Right ventricle myocardium superior (tissue), 1 donor: ENCODE data around the gene GTF3C5. TPM values are rescaled to one million over a fixed set of nuclear protein-coding genes. Genes with fewer than 3 reads are reported as not detected.
A peak's percentile ranks its signal among the peaks of the same experiment; 100 is the strongest.
"Not testable (repeated sequence)": the region's sequence is repeated elsewhere in the genome, so short reads cannot be mapped to it uniquely, and the experiment has no call there.

Experiments
- ATAC-seq: fragments of 200-7000 bp; cut with Tn5 transposase; one replicate; pipeline ENCODE4 v1.9.1; 2020; ENCODE audit warnings: mild to moderate bottlenecking; ENCODE audit not compliant: poor library complexity
- DNase-seq: peaks from one replicate; pipeline ENCODE4 v3.0.0-alpha.2; 2020
- intact Hi-C: fragments of 100-400 bp; cut with DNase I; formaldehyde crosslinking; loops from one replicate; pipeline ENCODE4 v1.11.2; 2022
- total RNA-seq: library from RNA; stranded (reverse); fragmentation: NEBNext Ultra II Directional; extraction: Animal tissue kit (Norgen Biotek cat#: 25700); gene quantifications from one replicate; pipeline ENCODE4 v1.2.1, GENCODE V29; 2021
- donor health status: DM: no; HTN: yes; CAD: no; lungs with severe emphysema.

Gene GTF3C5
- total RNA-seq, 1 donor from 2014 or later = 49.0 TPM

DNA sequence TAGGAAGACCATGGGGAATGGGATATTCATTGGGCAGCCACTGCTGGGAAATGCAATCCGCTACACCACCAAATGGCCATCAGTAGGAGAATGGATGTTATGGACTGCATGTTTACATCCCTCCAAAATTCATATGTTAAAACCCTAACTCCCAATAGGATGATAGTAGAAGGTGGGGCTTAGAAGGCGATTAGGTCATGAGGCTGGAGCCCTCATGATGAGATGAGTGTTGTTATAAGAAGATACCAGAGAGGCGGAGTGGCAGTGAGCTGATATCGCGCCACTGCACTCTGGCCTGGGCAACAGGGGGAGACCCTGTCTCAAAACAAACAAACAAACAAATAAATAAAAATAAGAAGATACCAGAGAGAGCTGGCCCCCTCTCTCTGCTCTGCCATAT, 16.1 kb upstream of the GTF3C5 start:
- DNase-seq (no peak), ATAC-seq (no peak)
- intact Hi-C loops = no loop called here

DNA sequence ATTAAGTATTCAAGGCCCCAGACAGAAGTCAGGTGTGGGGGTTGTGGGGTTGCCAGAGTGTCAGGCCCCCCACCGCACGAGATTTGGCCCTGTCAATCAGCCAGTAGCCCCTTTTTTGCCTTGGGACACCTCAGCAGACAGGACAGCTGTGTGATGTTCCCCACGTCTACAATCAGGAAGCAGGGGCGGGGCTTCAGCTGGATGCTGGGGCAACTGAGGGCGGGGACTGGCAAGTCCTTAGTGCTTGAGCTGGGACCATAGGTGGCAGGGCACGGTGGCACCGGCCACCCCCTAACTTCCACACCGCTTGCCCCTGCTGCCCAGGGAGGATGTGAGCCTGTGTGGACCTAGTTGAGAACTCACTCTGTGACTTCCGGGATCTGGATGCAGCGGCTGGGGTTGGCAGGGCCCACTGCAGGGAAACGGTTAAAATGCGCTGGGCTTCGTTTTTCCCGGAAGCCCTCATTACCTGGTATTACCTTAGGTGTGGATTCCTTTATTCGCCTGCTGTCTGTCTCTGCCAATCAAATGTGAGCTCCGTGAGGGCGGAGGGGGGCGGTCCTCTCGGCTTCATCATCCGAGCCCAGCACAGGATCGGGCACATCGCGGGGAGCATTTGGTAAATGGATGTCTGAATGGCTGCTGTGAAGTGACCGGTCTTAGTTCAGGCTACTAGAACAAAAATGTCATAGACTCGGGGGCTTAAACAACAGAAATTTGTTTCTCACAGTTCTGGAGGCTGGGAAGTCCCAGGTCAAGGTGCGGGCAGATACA, 7.5 kb upstream of the GTF3C5 start:
- DNase-seq (no peak), ATAC-seq (no peak)
- intact Hi-C loops = no loop called here

DNA sequence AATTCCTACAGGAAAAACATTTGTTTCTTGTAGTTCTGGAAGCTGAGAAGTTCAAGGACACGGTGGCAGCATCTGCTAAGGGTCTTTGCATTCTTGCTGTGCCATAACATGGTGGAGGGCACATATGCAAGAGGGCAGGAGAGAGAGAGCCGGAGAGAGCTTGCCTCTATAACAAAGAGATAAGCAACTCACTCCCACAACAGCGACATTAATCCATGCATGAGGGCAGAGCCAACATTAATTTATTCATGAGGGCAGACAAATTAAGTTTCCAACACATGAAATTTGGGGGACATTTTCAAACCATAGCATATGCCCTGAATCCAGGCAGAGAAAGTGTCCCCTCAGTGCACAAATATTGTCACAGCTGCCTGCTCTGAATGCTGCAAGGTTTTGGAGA, 4.4 kb upstream of the GTF3C5 start:
- ATAC-seq (no peak), DNase-seq (no peak)
- intact Hi-C loops = no loop called here

DNA sequence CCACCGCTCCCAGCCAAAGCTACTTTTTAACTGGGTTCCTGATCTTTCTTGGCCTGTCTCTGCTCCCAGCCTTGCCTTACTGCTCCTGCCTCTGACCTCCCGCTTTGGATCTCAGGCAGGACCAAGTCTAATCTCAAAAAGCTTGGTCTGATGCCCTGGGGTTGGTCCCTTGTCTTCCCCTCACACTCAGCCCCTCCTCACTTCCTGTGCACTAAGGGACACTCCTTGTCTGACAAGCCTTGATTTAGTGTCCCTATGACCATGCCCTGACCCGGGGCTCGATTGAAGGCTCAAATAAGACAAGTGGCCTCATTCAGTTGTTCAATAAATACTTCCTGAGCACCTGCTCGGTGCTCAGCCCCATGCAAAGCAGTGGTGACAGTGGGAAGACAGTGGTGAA, 3.7 kb upstream of the GTF3C5 start:
- DNase-seq (no peak), ATAC-seq (no peak)
- intact Hi-C loops = no loop called here

DNA sequence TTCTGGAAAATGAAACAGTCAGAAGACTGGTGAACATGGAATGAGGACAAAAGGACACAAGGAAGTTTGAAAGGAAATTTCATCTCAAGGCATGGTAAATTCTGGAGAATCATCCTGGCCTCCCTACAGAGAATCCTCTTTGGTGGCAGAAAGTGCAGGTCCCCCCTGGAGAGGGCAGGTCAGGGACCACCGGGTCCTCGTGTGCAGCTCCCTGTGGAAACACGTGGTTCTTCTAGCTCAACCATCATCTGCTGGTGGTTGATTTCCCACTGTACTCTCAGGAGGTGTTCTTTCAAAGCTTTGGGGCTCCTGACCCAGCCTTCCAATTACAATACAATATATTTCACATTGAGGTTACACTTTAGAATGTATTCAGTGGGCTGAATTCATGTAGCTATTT, 2.6 kb upstream of the GTF3C5 start:
- ATAC-seq = no peak
- intact Hi-C loops = no loop called here
- DNase-seq = no peak

DNA sequence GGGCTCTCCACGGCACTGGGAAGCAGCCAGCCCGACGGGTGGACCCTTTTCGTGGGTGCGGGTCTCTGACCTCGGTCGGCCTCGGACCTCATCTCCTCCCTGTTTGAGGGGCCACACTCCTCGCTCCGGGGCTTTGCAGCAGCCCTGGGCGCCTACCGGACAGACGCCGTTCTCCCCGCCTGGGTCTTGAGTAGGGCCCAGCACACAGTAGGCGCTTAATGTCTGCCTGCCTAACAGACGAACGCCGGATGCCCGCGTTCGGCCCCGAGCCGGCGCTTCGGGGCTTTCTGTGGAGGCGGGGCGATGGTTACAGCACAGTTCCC, 842 bp upstream of the GTF3C5 start:
- DNase-seq (no peak), ATAC-seq (no peak)
- intact Hi-C loops = no loop called here

DNA sequence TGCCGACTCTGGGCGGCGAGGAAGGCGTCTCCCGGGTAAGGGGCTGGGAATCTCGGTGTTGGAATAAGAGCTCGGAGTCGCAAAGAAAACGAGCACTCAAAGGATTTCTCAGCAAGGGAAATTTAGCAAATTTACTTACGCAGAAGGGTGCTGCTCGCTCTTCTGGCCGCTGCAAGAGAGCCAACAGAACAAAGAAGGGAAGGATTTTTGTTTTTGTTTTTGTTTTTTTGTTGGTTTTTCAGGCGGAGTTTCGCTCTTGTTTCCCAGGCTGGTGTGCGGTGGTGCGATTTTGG, 279 bp downstream of the GTF3C5 start:
- intact Hi-C loops = no loop called here

DNA sequence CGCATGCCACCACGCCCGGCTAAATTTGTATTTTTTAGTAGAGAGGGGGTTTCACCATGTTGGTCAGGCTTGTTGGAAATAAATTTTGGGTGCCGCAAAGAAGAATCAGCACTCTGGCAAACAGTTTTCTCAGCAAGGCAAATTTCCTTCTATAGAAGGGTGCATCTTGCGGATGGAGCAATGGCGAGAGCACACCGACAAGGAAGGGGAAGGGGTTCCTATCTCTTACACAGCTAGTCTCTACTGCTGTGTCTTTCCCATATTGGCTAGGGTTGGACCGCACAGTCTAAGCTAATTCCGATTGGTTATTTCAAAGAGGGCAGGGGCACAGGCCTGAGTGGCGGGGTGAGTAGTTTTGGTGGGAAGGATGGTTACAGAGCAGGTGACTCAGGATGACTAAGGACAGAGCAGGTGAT, 707 bp downstream of the GTF3C5 start:
- ATAC-seq (no peak), DNase-seq (no peak)
- intact Hi-C loops = no loop called here

More for the DNA sequence above, 279 bp downstream of the GTF3C5 start:
- no peak for ATAC-seq
- DNase-seq = no peak

DNA sequence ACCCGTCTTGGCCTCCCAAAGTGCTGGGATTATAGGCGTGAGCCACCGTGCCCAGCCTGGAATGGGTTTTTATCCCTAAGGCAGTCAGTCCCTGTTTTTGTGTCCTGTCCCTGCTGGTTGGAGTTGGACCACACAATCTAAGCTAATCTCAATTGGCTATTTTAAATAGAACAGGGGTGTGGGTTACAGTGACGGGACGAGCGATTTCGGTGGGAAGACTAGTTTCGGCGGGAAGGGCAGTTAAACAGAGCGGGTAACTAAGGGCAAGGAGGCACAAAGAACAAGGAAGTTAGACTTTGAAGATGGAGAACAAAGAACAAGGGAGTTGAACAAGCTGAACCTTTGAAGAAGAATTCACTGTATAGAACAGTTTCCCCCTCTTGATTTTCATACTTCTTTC, 1.4 kb downstream of the GTF3C5 start:
- DNase-seq (no peak), ATAC-seq (no peak)
- intact Hi-C loops = no loop called here

DNA sequence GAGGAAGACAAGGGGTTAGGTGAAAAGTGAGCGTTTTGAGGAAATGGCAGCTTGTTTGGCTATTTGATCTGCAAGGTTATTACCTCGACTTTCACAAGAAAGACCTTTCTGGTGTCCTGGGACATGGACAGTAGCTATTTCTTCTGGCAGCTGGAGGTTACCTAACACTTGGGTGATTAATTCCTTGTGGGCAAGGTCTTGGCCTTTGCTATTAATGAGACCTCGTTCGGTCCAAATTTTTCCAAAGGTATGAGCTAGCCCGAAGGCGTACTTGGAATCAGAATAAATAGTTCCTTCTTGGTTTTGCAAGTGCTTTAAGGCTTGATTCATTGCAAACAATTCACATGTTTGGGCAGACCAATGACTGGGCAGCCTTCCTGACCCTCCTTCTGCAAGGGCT, 4.9 kb downstream of the GTF3C5 start:
- DNase-seq (no peak), ATAC-seq (no peak)
- intact Hi-C loops = no loop called here

DNA sequence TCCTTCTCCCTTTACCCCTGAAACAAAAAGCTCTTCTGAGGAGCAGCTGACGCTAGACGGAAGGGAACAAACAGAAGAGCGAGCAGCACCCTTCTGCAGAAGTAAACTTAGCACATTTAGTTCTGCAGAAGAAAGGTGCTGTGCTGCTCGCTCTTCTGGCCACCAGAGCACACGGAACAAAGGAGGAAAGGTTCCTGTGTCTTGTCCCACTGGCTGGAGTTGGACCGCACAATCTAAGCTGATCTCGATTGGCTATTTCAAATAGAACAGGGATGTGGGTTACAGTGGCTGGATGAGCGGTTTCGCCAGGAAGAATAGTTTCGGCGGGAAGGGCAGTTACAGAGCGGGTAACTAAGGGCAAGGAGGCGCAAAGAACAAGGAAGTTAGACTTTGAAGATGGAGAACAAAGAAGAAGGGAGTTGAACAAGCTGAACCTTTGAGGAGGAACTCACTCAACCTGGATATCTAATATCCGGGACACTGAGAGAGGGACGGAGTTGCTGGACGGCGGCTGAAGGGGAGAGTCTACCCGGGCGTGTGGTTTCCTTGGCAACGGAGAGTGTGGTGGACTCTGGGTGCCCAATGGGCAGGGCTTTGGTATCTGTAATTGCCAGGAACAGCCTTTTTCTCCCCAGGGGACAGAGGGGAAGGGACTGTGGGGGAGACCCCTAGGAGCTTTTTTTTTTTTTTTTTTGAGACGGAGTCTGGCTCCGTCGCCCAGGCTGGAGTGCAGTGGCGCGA, 7.1 kb downstream of the GTF3C5 start:
- intact Hi-C loops = no loop called here
- ATAC-seq (no peak), DNase-seq (no peak)

DNA sequence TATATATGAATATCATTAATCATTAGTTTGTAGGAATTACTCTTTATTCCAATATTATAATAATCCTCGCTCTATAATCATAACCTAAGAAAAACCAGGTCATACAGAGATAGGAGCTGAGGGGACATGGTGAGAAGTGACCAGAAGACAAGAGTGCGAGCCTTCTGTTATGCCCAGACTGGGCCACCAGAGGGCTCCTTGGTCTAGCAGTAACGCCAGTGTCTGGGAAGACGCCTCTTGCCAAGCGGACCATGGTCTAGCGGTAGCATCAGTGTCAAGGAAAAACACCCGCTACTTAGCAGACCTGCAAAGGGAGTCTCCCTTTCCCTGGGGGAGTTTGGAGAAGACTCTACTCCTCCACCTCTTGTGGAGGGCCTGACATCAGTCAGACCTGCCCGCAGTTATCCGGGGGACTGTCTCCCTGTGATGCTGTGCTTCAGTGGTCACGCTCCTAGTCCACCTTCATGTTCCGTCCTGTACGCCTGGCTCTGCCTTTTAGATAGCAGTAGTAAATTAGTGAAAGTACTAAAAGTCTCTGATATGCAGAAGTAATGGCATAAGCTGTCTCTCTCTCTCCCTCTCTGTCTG, 10.2 kb downstream of the GTF3C5 start:
- not testable (repeated sequence) for ATAC-seq
- intact Hi-C loops = loop anchor here (5.0 kb wide), 1 partner anchor 56 kb away; no protein-coding TSS in a partner anchor
- peak; percentile 75 for DNase-seq

DNA sequence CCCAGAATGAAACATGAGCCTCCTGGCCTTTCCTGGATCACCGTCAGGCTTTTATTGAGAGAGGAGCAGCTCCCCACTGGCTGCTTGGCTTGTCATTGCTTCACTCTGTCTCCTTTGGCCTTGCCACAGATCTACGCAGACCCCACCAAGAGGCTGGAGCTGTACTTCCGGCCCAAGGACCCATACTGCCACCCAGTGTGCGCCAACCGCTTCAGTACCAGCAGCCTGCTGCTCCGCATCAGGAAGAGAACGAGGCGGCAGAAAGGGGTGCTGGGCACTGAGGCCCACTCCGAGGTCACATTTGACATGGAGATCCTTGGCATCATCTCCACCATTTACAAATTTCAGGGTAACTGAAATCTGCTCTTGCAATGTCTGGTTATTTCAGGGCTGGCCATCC, 11.2 kb downstream of the GTF3C5 start:
- intact Hi-C loops = loop anchor here (5.0 kb wide), 1 partner anchor 55 kb away; no protein-coding TSS in a partner anchor
- DNase-seq = peak; percentile 22
- ATAC-seq = no peak

DNA sequence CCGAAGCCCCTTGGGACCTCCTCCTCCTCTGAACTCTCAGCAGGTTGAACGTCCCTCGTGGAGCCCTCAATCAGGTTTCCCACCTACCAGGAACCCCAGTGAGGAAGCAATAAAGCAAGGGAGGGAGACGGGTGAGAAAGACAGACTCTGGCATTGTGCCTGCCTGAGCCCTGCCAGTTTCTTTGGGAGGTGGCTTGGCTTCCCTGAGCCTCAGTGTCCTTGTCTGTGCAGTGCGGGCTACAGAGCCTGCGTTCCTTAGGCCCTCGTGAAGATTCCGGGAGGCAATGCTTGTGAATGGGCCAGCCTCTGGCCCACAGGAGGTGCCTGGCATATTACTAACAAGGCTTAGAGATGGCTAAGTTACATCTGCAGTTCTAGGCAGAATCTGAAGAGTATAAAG, 11.9 kb downstream of the GTF3C5 start:
- intact Hi-C loops = loop anchor here (5.0 kb wide), 1 partner anchor 55 kb away; no protein-coding TSS in a partner anchor
- DNase-seq (no peak), ATAC-seq (peak; percentile 26)

DNA sequence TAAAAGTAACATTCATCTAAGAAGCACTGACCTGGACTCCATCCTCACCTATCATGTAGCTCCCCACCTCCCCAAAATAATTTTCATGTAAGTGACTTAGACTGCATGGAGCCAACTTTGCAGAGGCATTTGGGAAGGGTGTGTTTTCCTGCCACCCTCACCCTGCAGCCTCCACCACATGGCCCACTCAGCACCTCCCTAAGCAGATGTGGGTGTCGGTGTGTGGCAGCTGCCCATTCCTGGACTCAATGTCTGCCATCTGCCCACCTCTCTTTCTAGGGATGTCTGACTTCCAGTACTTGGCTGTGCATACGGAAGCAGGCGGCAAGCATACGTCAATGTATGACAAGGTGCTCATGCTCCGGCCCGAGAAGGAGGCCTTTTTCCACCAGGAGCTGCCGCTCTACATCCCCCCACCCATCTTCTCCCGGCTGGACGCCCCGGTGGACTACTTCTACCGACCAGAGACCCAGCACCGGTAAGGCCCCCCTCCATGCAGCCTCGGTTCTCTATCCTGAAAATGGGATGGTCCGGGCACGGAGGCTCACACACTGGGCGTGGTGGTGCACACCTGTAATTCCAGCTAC, 12.7 kb downstream of the GTF3C5 start:
- intact Hi-C loops = loop anchor here (5.0 kb wide), 1 partner anchor 54 kb away; no protein-coding TSS in a partner anchor
- no peak for ATAC-seq
- DNase-seq = no peak

DNA sequence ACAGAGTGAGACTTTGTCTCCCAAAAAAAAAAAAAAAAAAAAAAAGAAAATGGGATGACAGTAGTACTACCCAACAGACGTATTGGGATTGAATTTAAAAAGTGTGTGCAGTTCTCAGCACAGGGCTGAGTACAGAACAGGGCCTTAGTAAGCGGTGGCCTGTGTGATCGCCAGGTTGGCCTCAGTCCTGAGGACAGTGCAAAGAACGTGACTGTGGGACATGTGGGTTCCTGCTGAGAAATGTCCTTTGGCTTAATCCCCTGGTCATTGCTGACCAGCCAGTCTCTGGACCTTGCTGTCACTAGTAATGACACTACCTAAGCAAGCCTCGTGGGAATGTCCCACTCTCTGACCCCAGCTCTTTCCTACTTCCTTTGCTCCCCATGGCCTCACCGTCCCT, 13.3 kb downstream of the GTF3C5 start:
- intact Hi-C loops = loop anchor here (5.0 kb wide), 1 partner anchor 53 kb away; no protein-coding TSS in a partner anchor
- DNase-seq (no peak), ATAC-seq (no peak)

DNA sequence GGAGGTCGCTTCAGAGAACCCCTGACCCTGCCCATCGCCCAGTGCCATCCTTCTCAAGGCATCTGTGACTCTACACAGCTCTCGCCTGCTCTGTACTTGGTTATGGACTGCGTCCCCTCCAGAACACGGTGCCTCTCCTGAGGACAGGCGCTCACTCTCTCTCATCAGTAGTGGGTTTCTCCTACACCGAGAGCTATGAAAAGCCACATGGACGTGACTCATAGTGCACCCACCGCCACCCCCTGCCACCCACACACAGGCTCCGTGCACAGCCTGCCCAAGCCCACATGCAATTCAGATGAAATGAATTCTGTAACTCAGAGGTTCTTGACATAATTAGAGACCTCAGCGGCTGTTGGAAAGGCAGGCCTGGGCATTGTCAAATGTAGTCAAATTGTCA, 13.9 kb downstream of the GTF3C5 start:
- intact Hi-C loops = loop anchor here (5.0 kb wide), 1 partner anchor 53 kb away; no protein-coding TSS in a partner anchor
- ATAC-seq (no peak), DNase-seq (no peak)

DNA sequence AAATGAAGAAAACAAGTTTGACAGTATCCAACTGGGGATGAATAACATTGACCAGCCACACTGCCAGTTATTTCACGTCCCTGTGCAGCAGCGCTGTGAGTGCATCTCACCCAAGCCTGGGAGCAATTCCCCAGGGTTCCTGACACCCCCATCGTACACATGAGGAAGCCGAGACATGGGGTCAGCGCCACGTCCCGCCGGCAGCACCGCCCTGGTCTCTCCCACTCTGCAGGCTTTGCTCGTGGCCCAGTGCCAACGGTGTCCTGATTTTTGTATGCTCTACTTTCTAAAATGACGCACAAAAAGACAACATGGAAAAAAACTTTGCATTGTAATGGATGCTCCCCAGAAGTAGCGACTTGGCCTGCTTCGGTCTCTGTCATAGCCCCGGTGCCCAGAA, 14.3 kb downstream of the GTF3C5 start:
- intact Hi-C loops = no loop called here
- ATAC-seq = no peak
- DNase-seq = peak; percentile 35

DNA sequence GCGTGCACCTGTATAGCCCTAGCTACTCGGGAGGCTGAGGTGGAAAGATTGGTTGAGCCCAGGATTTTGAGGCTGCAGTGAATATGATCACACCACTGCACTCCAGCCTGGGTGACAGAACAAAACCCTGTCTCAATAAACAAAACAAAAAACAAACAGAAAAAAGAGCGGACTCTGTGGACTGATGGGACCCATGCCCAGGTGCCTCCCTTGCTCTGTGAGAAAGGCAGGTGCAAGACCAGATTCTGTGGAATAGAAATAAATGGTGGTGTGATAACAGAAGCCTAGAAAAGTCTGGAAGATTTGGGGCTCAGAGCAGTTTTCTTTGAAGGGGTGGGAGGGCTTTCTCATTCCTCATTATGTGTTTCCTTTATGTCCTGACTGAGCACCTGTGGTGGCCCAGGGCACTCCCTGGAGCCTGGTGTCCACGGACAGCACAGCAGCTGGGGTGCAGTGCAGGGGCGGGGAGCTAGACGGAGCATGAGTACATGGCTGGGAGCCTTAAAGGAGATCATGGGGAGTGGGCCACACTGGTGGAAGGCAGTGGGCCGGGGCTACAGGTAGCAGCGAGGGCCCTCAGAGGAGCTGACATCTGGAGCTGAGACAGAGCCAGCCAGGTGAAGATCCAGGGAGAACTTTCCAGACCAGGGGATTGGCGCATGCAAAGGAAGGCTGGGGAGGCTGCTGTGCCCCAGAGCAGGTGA, 15.6 kb downstream of the GTF3C5 start:
- intact Hi-C loops = no loop called here
- ATAC-seq (no peak), DNase-seq (no peak)
